ENCODE results near the gene APBA3. TPM values are rescaled to one million over a fixed set of nuclear protein-coding genes. Genes with fewer than 3 reads are reported as not detected.

Gene APBA3
- total and polyA plus RNA-seq, 9 of the 15 experiments (the other 6 are each of a cell fraction or from before 2014, with no cell fraction given) = 0.10 to 29.5 (median 11.5) TPM

DNA sequence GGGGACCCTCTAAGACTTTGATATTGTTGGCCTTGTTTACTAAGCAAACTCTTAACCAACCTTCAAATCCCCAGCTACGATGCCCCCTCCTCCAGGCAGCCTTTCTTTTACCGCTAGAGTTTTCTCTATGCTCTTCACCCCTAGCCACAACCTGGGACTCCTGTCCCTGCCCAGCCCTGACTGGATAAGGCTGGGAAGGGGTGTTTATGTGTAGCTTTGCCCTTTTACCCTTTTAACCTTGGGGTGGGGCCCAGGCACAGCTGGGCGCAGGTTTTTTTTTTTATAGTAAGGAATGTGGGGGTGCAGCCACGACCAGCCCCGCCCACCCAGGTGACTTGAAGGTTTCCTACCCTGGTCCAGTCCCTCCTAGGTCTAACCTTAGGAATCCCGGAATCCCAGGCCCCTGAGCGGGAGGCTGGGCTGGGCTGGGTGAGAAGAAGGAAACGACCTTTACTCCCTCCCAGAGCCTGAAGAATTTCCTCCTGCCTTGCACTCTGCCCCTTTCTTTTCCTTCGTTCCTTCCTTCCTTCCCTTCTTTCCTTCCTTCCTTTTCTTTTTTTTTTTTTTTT, 41.1 kb downstream of the APBA3 start (continued):
- TF ChIP-seq, protein P1, sequence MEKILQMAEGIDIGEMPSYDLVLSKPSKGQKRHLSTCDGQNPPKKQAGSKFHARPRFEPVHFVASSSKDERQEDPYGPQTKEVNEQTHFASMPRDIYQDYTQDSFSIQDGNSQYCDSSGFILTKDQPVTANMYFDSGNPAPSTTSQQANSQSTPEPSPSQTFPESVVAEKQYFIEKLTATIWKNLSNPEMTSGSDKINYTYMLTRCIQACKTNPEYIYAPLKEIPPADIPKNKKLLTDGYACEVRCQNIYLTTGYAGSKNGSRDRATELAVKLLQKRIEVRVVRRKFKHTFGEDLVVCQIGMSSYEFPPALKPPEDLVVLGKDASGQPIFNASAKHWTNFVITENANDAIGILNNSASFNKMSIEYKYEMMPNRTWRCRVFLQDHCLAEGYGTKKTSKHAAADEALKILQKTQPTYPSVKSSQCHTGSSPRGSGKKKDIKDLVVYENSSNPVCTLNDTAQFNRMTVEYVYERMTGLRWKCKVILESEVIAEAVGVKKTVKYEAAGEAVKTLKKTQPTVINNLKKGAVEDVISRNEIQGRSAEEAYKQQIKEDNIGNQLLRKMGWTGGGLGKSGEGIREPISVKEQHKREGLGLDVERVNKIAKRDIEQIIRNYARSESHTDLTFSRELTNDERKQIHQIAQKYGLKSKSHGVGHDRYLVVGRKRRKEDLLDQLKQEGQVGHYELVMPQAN (IDR thresholded peaks at IDR 0.05; ENCODE audit: borderline replicate concordance) = no peak
- TF ChIP-seq, protein P2, sequence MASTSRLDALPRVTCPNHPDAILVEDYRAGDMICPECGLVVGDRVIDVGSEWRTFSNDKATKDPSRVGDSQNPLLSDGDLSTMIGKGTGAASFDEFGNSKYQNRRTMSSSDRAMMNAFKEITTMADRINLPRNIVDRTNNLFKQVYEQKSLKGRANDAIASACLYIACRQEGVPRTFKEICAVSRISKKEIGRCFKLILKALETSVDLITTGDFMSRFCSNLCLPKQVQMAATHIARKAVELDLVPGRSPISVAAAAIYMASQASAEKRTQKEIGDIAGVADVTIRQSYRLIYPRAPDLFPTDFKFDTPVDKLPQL (IDR thresholded peaks at IDR 0.05; ENCODE audit: extremely low read depth, insufficient read length) = no peak
- TF ChIP-seq NR3C1 (CRISPR knock-in tag; IDR thresholded peaks at IDR 0.05) = no peak
- TF ChIP-seq NR2C1 (IDR thresholded peaks at IDR 0.05) = no peak; the same call in 1 of the 2 replicates
- peak; percentile 10; the same call in 1 of the 2 replicates for TF ChIP-seq NR2C1 (tag; IDR thresholded peaks at IDR 0.05)

DNA sequence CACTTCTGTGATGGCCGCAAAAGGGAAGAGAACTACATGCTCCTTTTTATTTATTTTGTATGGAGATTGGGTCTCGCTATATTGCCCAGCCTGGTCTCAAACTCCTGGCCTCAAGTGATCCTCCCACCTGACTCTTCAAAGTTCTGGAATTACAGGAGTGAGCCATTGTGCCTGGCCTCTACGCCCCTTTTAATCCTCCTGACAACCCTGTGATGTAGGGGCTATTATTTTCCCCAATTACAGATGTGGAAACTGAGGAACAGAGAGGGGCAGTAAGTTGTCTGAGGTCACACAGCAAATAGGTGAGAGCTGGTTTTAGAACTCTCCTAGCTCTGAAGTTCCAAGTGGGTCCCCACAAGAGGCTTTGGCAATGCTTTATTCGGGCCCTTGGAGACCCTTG, 41.6 kb downstream of the APBA3 start:
- FAIRE-seq (no peak), DNase-seq (ENCODE audit: extremely low read depth in 1 of 4, low spot score in 3 of 4) (no peak), ATAC-seq (no peak)
- Histone ChIP-seq H3K9me3 (replicated peaks; ENCODE audit: control insufficient read depth, insufficient read depth, low read depth, low read length) (no peaks in the 10 kb centered on the region), H4K20me1 (replicated peaks; ENCODE audit: control insufficient read depth, insufficient read depth, low read length) (no peaks in the 10 kb centered on the region), H3K27ac (ENCODE audit: extremely low read depth, low read depth, low read length) (no peak overlapping the region), H3K4me1 (replicated peaks in 1 of 2; ENCODE audit: control insufficient read depth in 2 of 2, insufficient read depth in 2 of 2, low read length in 2 of 2) (peaks cover 7 to 31% of the 10 kb centered on the region in 2 experiments; a peak in 3 of 5 replicates), H3K4me2 (ENCODE audit: insufficient read depth, low read length) (no peak overlapping the region), H3K79me2 (ENCODE audit: control insufficient read depth, insufficient read depth, low read length) (no peaks in the 10 kb centered on the region), H3K27me3 (ENCODE audit: control insufficient read depth in 2 of 2, insufficient read depth in 2 of 2, low read length in 2 of 2) (no peaks in the 10 kb centered on the region), H3K9me1 (ENCODE audit: control insufficient read depth, insufficient read depth, low read length) (no peaks in the 10 kb centered on the region), H3K4me3 (no peak overlapping the region), H2AFZ (ENCODE audit: low read depth, low read length) (no peak overlapping the region), H3K9ac (ENCODE audit: insufficient read depth in 1 of 2, low read depth in 2 of 2, low read length in 2 of 2) (no peak overlapping the region), H3K36me3 (ENCODE audit: control insufficient read depth, insufficient read depth, low read length) (no peaks in the 10 kb centered on the region)
- WGBS (ENCODE audit: insufficient coverage, low coverage, missing lambda C conversion rate) = 80% methylated on average over 4 of the region's 4 CpGs
- ChIA-PET CTCF (ENCODE audit: low intra/inter-chr PET ratio) (interaction anchor here (1.6 kb wide), 1 partner anchor 54 kb away, joined by 8 read pairs; no protein-coding TSS in a partner anchor), POLR2A (interaction anchor here (1.2 kb wide), 1 partner anchor 10 kb away, joined by 3 read pairs; no protein-coding TSS in a partner anchor)
- in situ Hi-C loops (cut with MboI) (no loop called here), intact Hi-C loops (cut with micrococcal nuclease) (loop anchor here (2.0 to 5.0 kb wide), 3 partner anchors 43 to 127 kb away; partner anchors contain the start of gene MRPL54)
- BruUV-seq (replicated peaks) = no TSS peak
- no peak for TF ChIP-seq POLR3G (IDR thresholded peaks at IDR 0.05; ENCODE audit: extremely low read depth, insufficient read length, insufficient replicate concordance)
- peak; percentile 99 for TF ChIP-seq BCOR (IDR thresholded peaks at IDR 0.05)
- TF ChIP-seq PTBP1 (IDR thresholded peaks at IDR 0.05; ENCODE audit: low read depth, low read length) = peak; percentile 83; the same call in 1 of the 2 replicates
- TF ChIP-seq SMARCA5 (IDR thresholded peaks at IDR 0.05) = peak; percentile 95
- TF ChIP-seq ZFP36 (IDR thresholded peaks at IDR 0.05; ENCODE audit: low read depth, low read length, partially characterized antibody) = peak; percentile 83
- TF ChIP-seq RBFOX2 (IDR thresholded peaks at IDR 0.05; ENCODE audit: low read depth, low read length) = no peak
- TF ChIP-seq CBX1 (IDR thresholded peaks at IDR 0.05; ENCODE audit: low read depth) = peak; percentile 84; the same call in 1 of the 2 replicates
- 0 out of 2 replicates have a peak, but pooled peaks have one; percentile 44 for TF ChIP-seq ADNP (tag; IDR thresholded peaks at IDR 0.05)
- peak; percentile 98 for TF ChIP-seq RBM25 (IDR thresholded peaks at IDR 0.05; ENCODE audit: low read depth, low read length, severe bottlenecking)
- TF ChIP-seq HDAC1 (IDR thresholded peaks at IDR 0.05) = peak; percentile 32 to 37; a peak in 1 of 4 replicates
- TF ChIP-seq ZBTB5 (IDR thresholded peaks at IDR 0.05) = no peak
- TF ChIP-seq CBX3 (IDR thresholded peaks at IDR 0.05; ENCODE audit: borderline replicate concordance in 1 of 2, low read length in 2 of 2) = peak in 1 of 2 experiments; percentile 83; a peak in 2 of 3 replicates
- no peak for TF ChIP-seq ARNT (IDR thresholded peaks at IDR 0.05)
